Activated CD8-positive, alpha-beta memory T cell treated with anti-CD3 and anti-CD28 coated beads, Interleukin-2, amount 50 U/mL, for 24 hours (primary cell): ENCODE data around the gene OR2A2.

Experiments
- DNase-seq: peaks from one replicate; pipeline ENCODE4 v3.0.0-alpha.2; 2020; ENCODE audit errors: extremely low read depth

Gene OR2A2

DNA sequence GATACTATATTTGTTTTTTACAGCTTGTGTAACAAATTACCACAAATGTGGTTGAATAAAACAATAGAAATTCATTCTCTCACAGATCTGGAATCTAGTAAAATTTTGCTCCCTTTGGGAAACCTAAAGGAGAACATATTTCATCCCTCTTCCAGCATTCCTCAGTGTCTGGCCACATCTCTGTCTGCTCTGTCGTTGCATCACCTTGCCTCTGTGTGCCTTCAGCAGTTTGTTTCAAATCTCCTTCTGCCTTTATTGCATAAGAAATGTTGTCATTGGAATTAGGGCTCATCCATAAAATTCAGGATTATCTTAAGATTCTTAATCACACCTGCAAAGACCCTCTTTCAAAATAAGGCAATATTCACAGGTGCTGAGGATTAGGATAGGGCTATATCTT lies 28.1 kb downstream of the OR2A2 start:
- no peak for DNase-seq

DNA sequence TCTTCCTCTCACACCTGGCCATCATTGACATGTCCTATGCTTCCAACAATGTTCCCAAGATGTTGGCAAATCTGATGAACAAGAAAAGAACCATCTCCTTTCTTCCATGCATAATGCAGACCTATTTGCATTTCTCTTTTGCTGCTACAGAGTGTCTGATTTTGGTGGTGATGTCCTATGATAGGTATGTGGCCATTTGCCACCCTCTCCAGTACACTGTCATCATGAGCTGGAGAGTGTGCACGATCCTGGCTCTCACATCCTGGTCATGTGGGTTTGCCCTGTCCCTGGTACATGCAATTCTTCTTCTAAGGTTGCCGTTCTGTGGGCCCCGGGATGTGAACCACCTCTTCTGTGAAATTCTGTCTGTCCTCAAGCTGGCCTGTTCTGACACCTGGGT lies 32.8 kb downstream of the OR2A2 start:
- DNase-seq, result no peak

DNA sequence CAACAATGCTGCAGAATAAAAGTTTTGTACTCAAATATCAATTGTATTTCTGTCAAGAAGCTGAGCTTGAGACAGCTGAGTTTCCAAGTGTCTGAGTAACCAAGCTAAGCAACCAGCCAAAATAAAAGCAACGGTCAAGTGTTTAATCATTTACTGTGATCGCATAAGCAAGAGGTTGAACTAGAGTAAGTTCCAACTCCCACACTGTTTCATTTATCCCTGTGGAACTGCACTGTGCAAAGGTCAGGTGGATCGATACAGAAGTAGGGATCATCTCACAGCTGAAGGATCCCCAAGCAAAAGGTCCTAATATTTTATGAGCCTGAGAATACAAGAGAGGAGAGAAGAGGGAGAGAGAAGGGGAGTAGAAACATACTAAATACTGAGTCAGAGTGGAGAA lies 35.0 kb downstream of the OR2A2 start:
- no peak for DNase-seq

DNA sequence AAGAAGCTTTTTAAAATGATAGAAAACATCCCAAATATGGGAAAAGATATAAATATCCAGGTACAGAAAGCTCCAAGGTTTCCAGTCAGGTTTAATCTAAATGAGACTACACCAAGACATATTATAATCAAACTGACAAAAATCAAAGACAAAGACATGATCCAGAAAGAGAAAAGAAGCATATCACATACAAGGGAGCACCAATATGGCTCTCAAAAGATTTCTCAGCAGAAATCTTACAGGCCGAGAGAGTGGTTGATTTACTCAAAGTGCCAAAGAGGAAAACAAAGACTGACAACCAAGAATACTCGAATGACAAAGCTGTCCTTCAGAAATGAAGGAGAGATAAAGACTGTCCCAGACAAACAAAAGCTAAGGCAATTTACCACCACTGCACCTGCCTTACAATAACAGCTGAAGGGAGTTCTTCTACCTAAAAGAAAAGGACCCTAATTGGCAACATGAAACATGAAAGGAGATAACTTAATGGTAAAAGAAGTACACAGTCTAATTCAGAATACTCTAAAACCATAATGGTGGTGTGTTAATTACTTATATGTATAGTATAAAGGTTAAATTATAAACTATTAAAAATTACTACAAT lies 38.9 kb downstream of the OR2A2 start:
- no peak for DNase-seq

DNA sequence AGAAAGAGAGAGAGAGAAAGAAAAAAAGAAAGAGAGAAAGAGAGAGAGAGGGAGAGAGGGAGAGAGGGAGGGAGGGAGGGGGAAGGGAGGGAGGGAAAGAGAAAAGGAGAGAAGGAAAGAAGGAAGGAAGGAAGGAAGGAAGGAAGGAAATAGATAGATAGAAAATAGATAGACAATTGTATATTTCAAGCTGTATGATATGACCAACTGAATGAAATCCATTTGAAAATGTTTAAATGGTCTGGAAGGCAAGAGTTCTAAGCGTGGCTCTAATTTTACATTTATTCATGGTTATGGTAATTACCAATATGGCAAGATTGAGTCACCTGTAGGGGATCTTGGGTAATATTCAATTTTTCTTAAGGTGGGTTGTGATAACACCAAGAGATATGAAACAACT lies 49.5 kb downstream of the OR2A2 start:
- no peak for DNase-seq
